ENCODE results near the gene PCYT1A. TPM values are rescaled to one million over a fixed set of nuclear protein-coding genes. Genes with fewer than 3 reads are reported as not detected.

PCYT1A gene
- total RNA-seq, 4 donors from 2014 or later = 90.5 to 123 (median 99.0) TPM

GRCh38 chr3:196260784-196261183 lies 26.7 kb downstream of the PCYT1A start:
- TF ChIP-seq POLR2A (IDR thresholded peaks at IDR 0.05) = no peak
- TF ChIP-seq, protein P1, sequence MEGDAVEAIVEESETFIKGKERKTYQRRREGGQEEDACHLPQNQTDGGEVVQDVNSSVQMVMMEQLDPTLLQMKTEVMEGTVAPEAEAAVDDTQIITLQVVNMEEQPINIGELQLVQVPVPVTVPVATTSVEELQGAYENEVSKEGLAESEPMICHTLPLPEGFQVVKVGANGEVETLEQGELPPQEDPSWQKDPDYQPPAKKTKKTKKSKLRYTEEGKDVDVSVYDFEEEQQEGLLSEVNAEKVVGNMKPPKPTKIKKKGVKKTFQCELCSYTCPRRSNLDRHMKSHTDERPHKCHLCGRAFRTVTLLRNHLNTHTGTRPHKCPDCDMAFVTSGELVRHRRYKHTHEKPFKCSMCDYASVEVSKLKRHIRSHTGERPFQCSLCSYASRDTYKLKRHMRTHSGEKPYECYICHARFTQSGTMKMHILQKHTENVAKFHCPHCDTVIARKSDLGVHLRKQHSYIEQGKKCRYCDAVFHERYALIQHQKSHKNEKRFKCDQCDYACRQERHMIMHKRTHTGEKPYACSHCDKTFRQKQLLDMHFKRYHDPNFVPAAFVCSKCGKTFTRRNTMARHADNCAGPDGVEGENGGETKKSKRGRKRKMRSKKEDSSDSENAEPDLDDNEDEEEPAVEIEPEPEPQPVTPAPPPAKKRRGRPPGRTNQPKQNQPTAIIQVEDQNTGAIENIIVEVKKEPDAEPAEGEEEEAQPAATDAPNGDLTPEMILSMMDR (IDR thresholded peaks at IDR 0.05 in 4 of 5, conservative IDR thresholded peaks at IDR 0.05 in 1 of 5) = no peak
- intact Hi-C loops (cut with DNase I; ENCODE audit: low total_unique reads) = no loop called here
- in situ Hi-C loops (cut with MboI; ENCODE audit: low sequenced_read_pairs in 4 of 4) = no loop called here
- no peaks in the 10 kb centered on the region for H3K4me1 ChIP-seq
- ATAC-seq (no peak), DNase-seq (no peak)
- H3K27me3 ChIP-seq = no peaks in the 10 kb centered on the region
- H3K9me3 ChIP-seq = no peaks in the 10 kb centered on the region
- H3K4me3 ChIP-seq = no peak overlapping the region
- peaks cover 0 to 43% of the 10 kb centered on the region in 2 donors for H3K36me3 ChIP-seq
- no peak overlapping the region for H3K27ac ChIP-seq

GRCh38 chr3:196255776-196256175 lies 31.8 kb downstream of the PCYT1A start:
- Histone ChIP-seq H3K36me3 (peaks cover 0 to 41% of the 10 kb centered on the region in 2 donors), H3K27ac (no peak overlapping the region), H3K4me3 (no peak overlapping the region), H3K27me3 (no peaks in the 10 kb centered on the region), H3K4me1 (peaks cover 3 to 5% of the 10 kb centered on the region in 2 donors), H3K9me3 (no peaks in the 10 kb centered on the region)
- ATAC-seq = no peak
- TF ChIP-seq POLR2A (IDR thresholded peaks at IDR 0.05) = no peak
- TF ChIP-seq, protein P1 (IDR thresholded peaks at IDR 0.05 in 4 of 5, conservative IDR thresholded peaks at IDR 0.05 in 1 of 5) = no peak
- in situ Hi-C loops (cut with MboI; ENCODE audit: low sequenced_read_pairs in 4 of 4) (loop anchor here (5.0 to 10.0 kb wide), 3 partner anchors 59 to 269 kb away; partner anchors contain the start of gene DYNLT2B (in 1 of the 4)), intact Hi-C loops (cut with DNase I; ENCODE audit: low total_unique reads) (loop anchor here (2.0 to 10.0 kb wide), 4 partner anchors 62 to 429 kb away; partner anchors contain the start of genes DYNLT2B and UBXN7)
- no peak for DNase-seq

GRCh38 chr3:196254376-196255283 lies 32.9 kb downstream of the PCYT1A start:
- in situ Hi-C loops (cut with MboI; ENCODE audit: low sequenced_read_pairs in 4 of 4) (loop anchor here (5.0 to 10.0 kb wide), 3 partner anchors 60 to 270 kb away; partner anchors contain the start of gene DYNLT2B (in 1 of the 4)), intact Hi-C loops (cut with DNase I; ENCODE audit: low total_unique reads) (loop anchor here (2.0 to 10.0 kb wide), 4 partner anchors 63 to 430 kb away; partner anchors contain the start of genes DYNLT2B and UBXN7)
- H3K36me3 ChIP-seq = peaks cover 0 to 37% of the 10 kb centered on the region in 2 donors
- peak overlapping the region in 1 of 4 donors; percentile 15 for H3K27ac ChIP-seq
- no peak for TF ChIP-seq POLR2A (IDR thresholded peaks at IDR 0.05)
- TF ChIP-seq, protein P1 (IDR thresholded peaks at IDR 0.05 in 4 of 5, conservative IDR thresholded peaks at IDR 0.05 in 1 of 5) = no peak
- ATAC-seq (no peak), DNase-seq (no peak)
- no peaks in the 10 kb centered on the region for H3K9me3 ChIP-seq
- no peak overlapping the region for H3K4me3 ChIP-seq
- H3K4me1 ChIP-seq = peaks cover 3 to 5% of the 10 kb centered on the region in 2 donors
- H3K27me3 ChIP-seq = no peaks in the 10 kb centered on the region

- Histone ChIP-seq H3K27me3 (no peaks in the 10 kb centered on the region), H3K9me3 (no peaks in the 10 kb centered on the region), H3K4me3 (no peak overlapping the region), H3K36me3 (peaks cover 0 to 41% of the 10 kb centered on the region in 2 donors), H3K4me1 (peaks cover 3 to 5% of the 10 kb centered on the region in 2 donors), H3K27ac (no peak overlapping the region)
- DNase-seq = no peak
- in situ Hi-C loops (cut with MboI; ENCODE audit: low sequenced_read_pairs in 4 of 4) (loop anchor here in 2 of 4 donors (10.0 kb wide), 2 partner anchors 63 to 273 kb away; partner anchors contain the start of gene DYNLT2B (in 1 of the 2)), intact Hi-C loops (cut with DNase I; ENCODE audit: low total_unique reads) (loop anchor here (10.0 kb wide), 1 partner anchor 433 kb away; no protein-coding TSS in a partner anchor)
- no peak for ATAC-seq
- TF ChIP-seq, protein P1 (IDR thresholded peaks at IDR 0.05 in 4 of 5, conservative IDR thresholded peaks at IDR 0.05 in 1 of 5) = no peak
Observed at GRCh38 chr3:196251918-196252317, 35.6 kb downstream of the PCYT1A start.
